SK-N-SH treated with all-trans-retinoic acid at 6 μM for 48 hours (cell line): ENCODE results near the gene DONSON.

Source experiments
- ARNTL ChIP-seq: fragments of 450-650 bp; formaldehyde crosslinking; IDR thresholded peaks from 2 replicates; pipeline ENCODE4 v1.5.0; 2020; ENCODE audit warnings: low read depth, mild to moderate bottlenecking, moderate library complexity, borderline replicate concordance
- CREB5 ChIP-seq: fragments of 250-450 bp; sonication (Bioruptor Pico); IDR thresholded peaks from 2 replicates; pipeline ENCODE4 v1.5.1; 2020; ENCODE audit warnings: low read depth, mild to moderate bottlenecking, moderate library complexity
- CSDC2 ChIP-seq: fragments of 250-450 bp; sonication (Bioruptor Pico); IDR thresholded peaks from 2 replicates; pipeline ENCODE4 v1.5.0; 2020; ENCODE audit warnings: mild to moderate bottlenecking, moderate library complexity
- ESRRG ChIP-seq: fragments of 250-450 bp; sonication (Bioruptor Pico); IDR thresholded peaks from 2 replicates; pipeline ENCODE4 v1.6.1; 2021; ENCODE audit warnings: mild to moderate bottlenecking
- PATZ1 ChIP-seq: fragments of 250-450 bp; sonication (Bioruptor Pico); IDR thresholded peaks from 2 replicates; pipeline ENCODE4 v1.8.0; 2020; ENCODE audit warnings: mild to moderate bottlenecking, moderate library complexity, borderline replicate concordance
- PPARA ChIP-seq: fragments of 250-450 bp; sonication (Bioruptor Pico); IDR thresholded peaks from 2 replicates; pipeline ENCODE4 v1.5.0; 2020; ENCODE audit warnings: mild to moderate bottlenecking, borderline replicate concordance
- RARB ChIP-seq: fragments of 250-450 bp; sonication (Bioruptor Pico); IDR thresholded peaks from 2 replicates; pipeline ENCODE4 v1.8.0; 2021; ENCODE audit warnings: mild to moderate bottlenecking, moderate library complexity
- TOX ChIP-seq: fragments of 250-450 bp; sonication (Bioruptor Pico); IDR thresholded peaks from 2 replicates; pipeline ENCODE4 v1.8.0; 2021; ENCODE audit warnings: mild to moderate bottlenecking, moderate library complexity, borderline replicate concordance
- ZC3H10 ChIP-seq: fragments of 250-450 bp; sonication (Bioruptor Pico); IDR thresholded peaks from 2 replicates; pipeline ENCODE4 v1.5.1; 2021; ENCODE audit warnings: mild to moderate bottlenecking, moderate library complexity
- ZFP3 ChIP-seq: fragments of 250-450 bp; sonication (Bioruptor Pico); IDR thresholded peaks from 2 replicates; pipeline ENCODE4 v1.5.0; 2020; ENCODE audit warnings: mild to moderate bottlenecking, moderate library complexity
- ZFP30 ChIP-seq: fragments of 450-650 bp; formaldehyde crosslinking; IDR thresholded peaks from 2 replicates; pipeline ENCODE4 v1.5.0; 2022; ENCODE audit warnings: mild to moderate bottlenecking, moderate library complexity
- ZNF565 ChIP-seq: fragments of 450-650 bp; formaldehyde crosslinking; conservative IDR thresholded peaks from 2 replicates; pipeline ENCODE4 v1.5.0; 2020; ENCODE audit warnings: low read depth, mild to moderate bottlenecking, moderate library complexity
- ZNF8 ChIP-seq: fragments of 450-650 bp; formaldehyde crosslinking; IDR thresholded peaks from 2 replicates; pipeline ENCODE4 v1.5.0; 2020; ENCODE audit warnings: mild to moderate bottlenecking, moderate library complexity

GRCh38 chr21:33634254-33634653 lies 45.8 kb upstream of the DONSON start:
- no peak for TF ChIP-seq ARNTL (CRISPR knock-in tag)
- TF ChIP-seq PATZ1 (CRISPR knock-in tag) = no peak
- no peak for TF ChIP-seq CSDC2
- TF ChIP-seq ZFP3 (CRISPR knock-in tag) = no peak
- TF ChIP-seq ZNF565 (CRISPR knock-in tag) = no peak
- no peak for TF ChIP-seq ZC3H10 (CRISPR knock-in tag)
- TF ChIP-seq ESRRG (CRISPR knock-in tag) = no peak
- no peak for TF ChIP-seq CREB5 (CRISPR knock-in tag)
- TF ChIP-seq RARB (CRISPR knock-in tag) = no peak
- no peak for TF ChIP-seq ZFP30 (CRISPR knock-in tag)
- no peak for TF ChIP-seq TOX (CRISPR knock-in tag)
- TF ChIP-seq PPARA (CRISPR knock-in tag) = no peak
- TF ChIP-seq ZNF8 (CRISPR knock-in tag) = no peak
